K562 (cell line): ENCODE data around the gene CTBP2. TPM values are rescaled to one million over a fixed set of nuclear protein-coding genes. Genes with fewer than 3 reads are reported as not detected.

Experiments
- ATAC-seq: fragments of 200-7000 bp; cut with Tn5 transposase; 3 replicates; pipeline ENCODE4 v1.9.1; 2020; ENCODE audit warnings: moderate library complexity
- BruUV-seq: library from RNA; stranded (reverse); fragments of 400-500 nt; replicated peaks from 2 replicates; lab custom pipeline; 2021; lab: Mats Ljungman, UMichigan
- CTCF ChIA-PET: fragments of 300-600 bp; formaldehyde crosslinking; extraction: SDS; loops from one replicate; lab custom pipeline; 2021; ENCODE audit warnings: low intra/inter-chr PET ratio; lab: Yijun Ruan, JAX
- POLR2A ChIA-PET: fragments of 300-600, 350-650 bp; sonication (Branson Sonifier 250); formaldehyde crosslinking; extraction: SDS; loops from one replicate; lab custom pipeline; 2021; ENCODE audit warnings: antibody characterized with exemption, inconsistent platforms; lab: Yijun Ruan, JAX
- DNase-seq, 4 experiments: peaks; one replicate each; pipeline versions ENCODE4 v3.0.0 to v3.0.0-alpha.2; 2011 to 2018; ENCODE audit warnings: low spot score in 3 of 4, mixed read lengths in 3 of 4; ENCODE audit errors: extremely low read depth in 1 of 4
- FAIRE-seq: peaks from 2 replicates; lab custom pipeline; 2011; peaks lifted over from hg19 to GRCh38; lab: Jason Lieb, UNC
- H2AFZ ChIP-seq: 2 replicates; pipeline ENCODE4 v1.6.0; 2011; ENCODE audit warnings: low read depth, low read length, control low read depth, inconsistent platforms
- H3K27ac ChIP-seq: fragments of 200-600 bp; 3 replicates; pipeline ENCODE4 v1.8.0; 2011; ENCODE audit warnings: low read depth, mild to moderate bottlenecking, control low read depth, inconsistent platforms, low read length, moderate library complexity, mixed read lengths; ENCODE audit errors: extremely low read depth
- H3K27me3 ChIP-seq, 2 experiments: fragments of 300-600 bp in 1 of 2; 2 replicates in 1 of 2; 3 replicates in 1 of 2; pipeline versions ENCODE4 v1.6.0 to v1.8.0; 2011; ENCODE audit warnings: inconsistent platforms in 2 of 2, low read length in 2 of 2, mild to moderate bottlenecking in 1 of 2, mixed read lengths in 1 of 2, moderate library complexity in 1 of 2; ENCODE audit not compliant: control insufficient read depth in 2 of 2, insufficient read depth in 2 of 2
- H3K36me3 ChIP-seq: fragments of 300-600 bp; 3 replicates; pipeline ENCODE4 v1.8.0; 2011; ENCODE audit warnings: mild to moderate bottlenecking, low read length, inconsistent platforms; ENCODE audit not compliant: control insufficient read depth, insufficient read depth
- H3K4me1 ChIP-seq, 2 experiments: fragments of 200-600 bp in 1 of 2; replicated peaks in 1 of 2; 2 replicates in 1 of 2; 3 replicates in 1 of 2; pipeline versions ENCODE4 v1.5.1 to v1.8.0; 2011; ENCODE audit warnings: inconsistent platforms in 2 of 2, low read length in 2 of 2, mild to moderate bottlenecking in 1 of 2, mixed read lengths in 1 of 2, moderate library complexity in 1 of 2; ENCODE audit not compliant: control insufficient read depth in 2 of 2, insufficient read depth in 2 of 2
- H3K4me2 ChIP-seq: 2 replicates; pipeline ENCODE4 v1.6.1; 2011; ENCODE audit warnings: low read length, control low read depth, inconsistent platforms, mixed read lengths; ENCODE audit not compliant: insufficient read depth
- H3K4me3 ChIP-seq: fragments of 200-600 bp; sonication (generic), shearing (Covaris generic); 2 replicates; pipeline ENCODE4 v1.5.1; 2016; ENCODE audit warnings: control low read depth, inconsistent platforms
- H3K79me2 ChIP-seq: fragments of 200-600 bp; 3 replicates; pipeline ENCODE4 v1.8.0; 2011; ENCODE audit warnings: low read length, inconsistent platforms; ENCODE audit not compliant: control insufficient read depth, insufficient read depth
- H3K9ac ChIP-seq, 2 experiments: 2 replicates each; pipeline versions ENCODE4 v1.6.0 to v1.6.1; 2011; ENCODE audit warnings: low read depth in 2 of 2, low read length in 2 of 2, control low read depth in 1 of 2, inconsistent platforms in 1 of 2, mild to moderate bottlenecking in 1 of 2, mixed read lengths in 1 of 2; ENCODE audit not compliant: insufficient read depth in 1 of 2
- H3K9me1 ChIP-seq: one replicate; pipeline ENCODE4 v1.6.0; 2011; ENCODE audit warnings: inconsistent platforms, mild to moderate bottlenecking, low read length, moderate library complexity; ENCODE audit not compliant: control insufficient read depth, insufficient read depth
- H3K9me3 ChIP-seq: replicated peaks from 2 replicates; pipeline ENCODE4 v1.5.1; 2011; ENCODE audit warnings: low read depth, low read length, inconsistent platforms; ENCODE audit not compliant: control insufficient read depth, insufficient read depth
- H4K20me1 ChIP-seq: replicated peaks from 2 replicates; pipeline ENCODE4 v1.6.1; 2011; ENCODE audit warnings: low read length, inconsistent platforms, mixed read lengths; ENCODE audit not compliant: control insufficient read depth, insufficient read depth
- CEBPB ChIP-seq: fragments of 450-650 bp; IDR thresholded peaks from 2 replicates; pipeline ENCODE4 v1.6.1; 2016; ENCODE audit warnings: missing genetic modification characterization, missing compliant biosample characterization
- GATAD2B ChIP-seq: fragments of 450-650 bp; IDR thresholded peaks from 2 replicates; pipeline ENCODE4 v1.6.1; 2017; ENCODE audit warnings: mild to moderate bottlenecking, borderline replicate concordance
- HEY1 ChIP-seq: fragments of 250-450 bp; sonication (Bioruptor Pico); IDR thresholded peaks from 2 replicates; pipeline ENCODE4 v1.5.0; 2020; ENCODE audit warnings: mild to moderate bottlenecking, moderate library complexity, borderline replicate concordance
- MAFK ChIP-seq: IDR thresholded peaks from 2 replicates; pipeline ENCODE4 v1.6.1; 2011; ENCODE audit warnings: low read length, improper control_type of control experiment
- PHF8 ChIP-seq: fragments of 200-600 bp; sonication (generic); IDR thresholded peaks from 2 replicates; pipeline ENCODE4 v1.6.1; 2012; ENCODE audit warnings: mixed run types, mild to moderate bottlenecking, inconsistent platforms, low read length, moderate library complexity, borderline replicate concordance
- PRPF4 ChIP-seq: fragments of 200-400 bp; formaldehyde crosslinking; IDR thresholded peaks from one replicate; pipeline ENCODE4 v1.6.1; 2017; ENCODE audit warnings: low read length, low read depth, mild to moderate bottlenecking; ENCODE audit not compliant: insufficient read depth, poor library complexity, severe bottlenecking
- ZNF785 ChIP-seq: fragments of 250-450 bp; sonication (Bioruptor Pico); IDR thresholded peaks from 2 replicates; pipeline ENCODE4 v1.4.0; 2020; ENCODE audit warnings: mild to moderate bottlenecking
- in situ Hi-C: fragments of 300-500 bp; cut with MboI; formaldehyde crosslinking; loops from 4 replicates; pipeline ENCODE4 v1.15.0; 2018; ENCODE audit warnings: inconsistent platforms, mixed read lengths
- intact Hi-C: fragments of 100-400 bp; cut with micrococcal nuclease; formaldehyde crosslinking; loops from 2 replicates; pipeline ENCODE4 v1.14.2; 2022
- polyA plus RNA-seq, 8 experiments: library from polyadenylated mRNA; depleted of rRNA in 4 of 8; stranded (reverse) in 5 of 8; unstranded in 3 of 8; fragments of >200 nt; fragmentation: Nextera tagmentation in 2 of 8; fragmentation: Illumina TruSeq in 1 of 8; extraction: Ambion mirVana in 2 of 8; extraction: Trizol in 1 of 8; gene quantifications; 2 replicates each; pipeline versions ENCODE4 v1.2.1 to v1.2.3, GENCODE V29; 2011 to 2014; ENCODE audit warnings: inconsistent platforms in 1 of 8, missing spikeins in 1 of 8
- total RNA-seq, 7 experiments: library from RNA; depleted of rRNA in 6 of 7; stranded (reverse); fragments of >200 nt in 6 of 7; fragmentation: Illumina TruSeq in 2 of 7; extraction: Trizol in 2 of 7; gene quantifications; 2 replicates each; pipeline versions ENCODE4 v1.2.1 to v1.2.3, GENCODE V29; 2011 to 2021; ENCODE audit warnings: low replicate concordance in 1 of 7
- TF ChIP-seq, protein P1 (sequence below): IDR thresholded peaks from 3 replicates; pipeline ENCODE4 v1.6.1; 2011; ENCODE audit warnings: borderline replicate concordance, mild to moderate bottlenecking, moderate library complexity; ENCODE audit not compliant: insufficient read length; ENCODE audit errors: extremely low read depth

The CTBP2 gene
- total and polyA plus RNA-seq, 9 of the 15 experiments (the other 6 are each of a cell fraction or from before 2014, with no cell fraction given) = 1.3 to 8.8 (median 5.1) TPM

DNA sequence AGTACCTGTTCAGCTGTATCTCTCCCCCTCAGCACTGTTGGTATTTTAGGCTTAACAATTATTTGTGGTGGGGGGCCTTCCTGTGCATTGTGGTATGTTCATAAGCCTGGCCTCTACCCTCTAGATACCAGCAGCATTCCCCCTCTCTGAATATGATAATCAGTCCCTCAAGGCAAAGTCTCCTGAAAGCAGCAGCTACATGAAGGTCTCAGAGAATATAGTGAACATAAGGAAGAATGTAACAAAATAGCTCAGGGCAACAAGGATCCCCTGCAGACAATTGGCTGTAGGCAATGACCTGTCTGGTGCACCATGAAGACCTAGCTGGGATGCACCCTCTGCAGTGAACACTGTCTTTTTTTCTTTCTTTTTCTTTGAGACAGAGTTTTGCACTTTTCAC, 86.4 kb downstream of the CTBP2 start:
- Histone ChIP-seq H3K79me2 (peaks cover 40% of the 10 kb centered on the region), H3K4me3 (no peak overlapping the region), H3K36me3 (peaks cover 29% of the 10 kb centered on the region; the same call in 2 of the 3 replicates), H3K27me3 (no peaks in the 10 kb centered on the region), H3K4me2 (no peak overlapping the region), H3K9me3 (no peaks in the 10 kb centered on the region), H2AFZ (no peak overlapping the region), H3K4me1 (no peaks in the 10 kb centered on the region), H3K27ac (no peak overlapping the region), H3K9ac (no peak overlapping the region), H3K9me1 (peaks cover 5% of the 10 kb centered on the region), H4K20me1 (peaks cover 3% of the 10 kb centered on the region)
- FAIRE-seq (no peak), ATAC-seq (no peak), DNase-seq (no peak)
- TF ChIP-seq CEBPB (tag) = no peak
- TF ChIP-seq MAFK = no peak
- TF ChIP-seq, protein P1, sequence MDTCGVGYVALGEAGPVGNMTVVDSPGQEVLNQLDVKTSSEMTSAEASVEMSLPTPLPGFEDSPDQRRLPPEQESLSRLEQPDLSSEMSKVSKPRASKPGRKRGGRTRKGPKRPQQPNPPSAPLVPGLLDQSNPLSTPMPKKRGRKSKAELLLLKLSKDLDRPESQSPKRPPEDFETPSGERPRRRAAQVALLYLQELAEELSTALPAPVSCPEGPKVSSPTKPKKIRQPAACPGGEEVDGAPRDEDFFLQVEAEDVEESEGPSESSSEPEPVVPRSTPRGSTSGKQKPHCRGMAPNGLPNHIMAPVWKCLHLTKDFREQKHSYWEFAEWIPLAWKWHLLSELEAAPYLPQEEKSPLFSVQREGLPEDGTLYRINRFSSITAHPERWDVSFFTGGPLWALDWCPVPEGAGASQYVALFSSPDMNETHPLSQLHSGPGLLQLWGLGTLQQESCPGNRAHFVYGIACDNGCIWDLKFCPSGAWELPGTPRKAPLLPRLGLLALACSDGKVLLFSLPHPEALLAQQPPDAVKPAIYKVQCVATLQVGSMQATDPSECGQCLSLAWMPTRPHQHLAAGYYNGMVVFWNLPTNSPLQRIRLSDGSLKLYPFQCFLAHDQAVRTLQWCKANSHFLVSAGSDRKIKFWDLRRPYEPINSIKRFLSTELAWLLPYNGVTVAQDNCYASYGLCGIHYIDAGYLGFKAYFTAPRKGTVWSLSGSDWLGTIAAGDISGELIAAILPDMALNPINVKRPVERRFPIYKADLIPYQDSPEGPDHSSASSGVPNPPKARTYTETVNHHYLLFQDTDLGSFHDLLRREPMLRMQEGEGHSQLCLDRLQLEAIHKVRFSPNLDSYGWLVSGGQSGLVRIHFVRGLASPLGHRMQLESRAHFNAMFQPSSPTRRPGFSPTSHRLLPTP = no peak
- no peak for TF ChIP-seq ZNF785 (CRISPR knock-in tag)
- TF ChIP-seq HEY1 (CRISPR knock-in tag) = no peak
- no peak for TF ChIP-seq PHF8
- TF ChIP-seq PRPF4 = no peak
- no peak for TF ChIP-seq GATAD2B
- intact Hi-C loops = no loop called here
- CTCF ChIA-PET = no interaction called here
- POLR2A ChIA-PET = interaction anchor here (0.6 to 0.7 kb wide), 2 partner anchors 18 to 352 kb away, joined by 3 to 5 read pairs; no protein-coding TSS in a partner anchor
- no TSS peak for BruUV-seq
- in situ Hi-C loops = no loop called here
